Measurements from ENCODE around the gene VTI1A.

GRCh38 chr10:112552593-112553110, 105.6 kb downstream of the VTI1A start:
- TF ChIP-seq CTCF (conservative IDR thresholded peaks at IDR 0.05; ENCODE audit: low read depth, low read length) (no peak), RCOR1 (IDR thresholded peaks at IDR 0.05; ENCODE audit: insufficient replicate concordance, low read length) (no peak)

Data from IMR-90 (cell line).